SU-DHL-6 (cell line): Measurements from ENCODE around the gene SNTG2.

Experiments used
- CTCF ChIP-seq: fragments of 200-600 bp; sonication (generic); IDR thresholded peaks from one replicate; pipeline ENCODE4 v1.5.1; 2017; ENCODE audit warnings: antibody characterized with exemption, mild to moderate bottlenecking, low read length, moderate library complexity; ENCODE audit not compliant: insufficient read depth, poor library complexity, severe bottlenecking
- EZH2phosphoT487 ChIP-seq: fragments of 200-600 bp; sonication (generic), shearing (Covaris generic); conservative IDR thresholded peaks from 2 replicates; pipeline ENCODE4 v1.6.1; 2018; ENCODE audit warnings: mild to moderate bottlenecking, antibody characterized with exemption, low read length, moderate library complexity, mixed read lengths

DNA sequence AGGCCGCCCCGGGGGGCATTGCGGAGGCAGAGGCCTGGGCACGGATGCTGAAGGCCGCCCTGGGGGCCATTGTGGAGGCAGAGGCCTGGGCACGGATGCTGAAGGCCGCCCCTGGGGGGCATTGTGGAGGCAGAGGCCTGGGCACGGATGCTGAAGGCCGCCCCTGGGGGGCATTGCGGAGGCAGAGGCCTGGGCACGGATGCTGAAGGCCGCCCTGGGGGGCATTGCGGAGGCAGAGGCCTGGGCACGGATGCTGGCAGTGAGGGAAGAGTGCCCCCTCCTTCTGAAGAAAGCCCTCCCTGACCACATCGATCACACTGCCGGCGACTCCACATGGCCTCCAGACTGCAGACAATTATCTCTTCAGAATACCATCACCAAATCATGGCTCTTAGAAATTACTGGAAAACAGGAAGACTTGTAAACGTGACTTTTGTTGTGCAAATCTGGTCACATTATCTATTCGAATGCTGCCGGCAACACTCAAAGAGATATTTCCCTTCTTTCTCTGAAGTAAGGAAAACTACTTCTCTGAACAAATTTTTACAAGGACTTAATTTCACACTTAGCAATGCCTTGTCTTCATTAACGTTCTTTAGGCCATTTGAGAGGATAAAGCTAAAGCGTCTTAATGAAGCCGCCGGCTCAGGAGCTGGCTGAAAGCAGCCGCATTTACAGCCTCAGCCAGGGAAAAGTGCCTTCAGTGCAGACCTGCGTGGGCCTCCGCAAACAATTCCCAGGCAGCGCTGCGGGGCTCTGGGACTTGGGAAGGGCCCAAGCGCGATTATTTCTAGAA is 18.1 kb upstream of the SNTG2 start:
- TF ChIP-seq CTCF = no peak
- TF ChIP-seq EZH2phosphoT487 = no peak
